Liver (tissue), 3 donors: ENCODE results near the gene LRRC7.

Experiments
- CTCF ChIP-seq: fragments of 150-350 bp; IDR thresholded peaks from 2 replicates; pipeline ENCODE4 v1.5.1; 2017; ENCODE audit warnings: improper control_type of control experiment, low read depth, low read length; ENCODE audit not compliant: missing input control
- EGR1 ChIP-seq, 2 donors: IDR thresholded peaks; 2 replicates each; pipeline ENCODE4 v1.6.1; 2016 to 2018; ENCODE audit warnings: antibody characterized with exemption in 2 of 2, low read depth in 2 of 2
- JUND ChIP-seq, 2 donors: IDR thresholded peaks; 2 replicates each; pipeline ENCODE4 v1.6.1; 2016; ENCODE audit warnings: antibody characterized with exemption in 2 of 2
- RXRA ChIP-seq, 2 donors: IDR thresholded peaks; 2 replicates each; pipeline ENCODE4 v1.6.1; 2017 to 2018; ENCODE audit warnings: antibody characterized with exemption in 2 of 2, mild to moderate bottlenecking in 1 of 2
- TAF1 ChIP-seq: conservative IDR thresholded peaks from 2 replicates; pipeline ENCODE4 v1.6.1; 2016; ENCODE audit warnings: antibody characterized with exemption, mild to moderate bottlenecking
- YY1 ChIP-seq: IDR thresholded peaks from 2 replicates; pipeline ENCODE4 v1.6.1; 2016; ENCODE audit warnings: antibody characterized with exemption, mild to moderate bottlenecking
- donor health status: healthy.
- donor health status: healthy.

- TF ChIP-seq JUND (IDR thresholded peaks at IDR 0.05), result no peak
- no peak for TF ChIP-seq EGR1 (IDR thresholded peaks at IDR 0.05; ENCODE audit: low read depth in 2 of 2)
- no peak for TF ChIP-seq CTCF
- TF ChIP-seq YY1, result no peak
- no peak for TF ChIP-seq TAF1
- no peak for TF ChIP-seq RXRA (IDR thresholded peaks at IDR 0.05)
Measured at GRCh38 chr1:70171512-70171911, 603.8 kb downstream of the LRRC7 start.
